ENCODE measurements around the gene ZNF92. TPM values are rescaled to one million over a fixed set of nuclear protein-coding genes. Genes with fewer than 3 reads are reported as not detected.
"Not testable (repeated sequence)": the region's sequence is repeated elsewhere in the genome, so short reads cannot be mapped to it uniquely, and the experiment has no call there.

Gene ZNF92
- total RNA-seq: 12.9 and 15.0 TPM in 2 replicates

DNA sequence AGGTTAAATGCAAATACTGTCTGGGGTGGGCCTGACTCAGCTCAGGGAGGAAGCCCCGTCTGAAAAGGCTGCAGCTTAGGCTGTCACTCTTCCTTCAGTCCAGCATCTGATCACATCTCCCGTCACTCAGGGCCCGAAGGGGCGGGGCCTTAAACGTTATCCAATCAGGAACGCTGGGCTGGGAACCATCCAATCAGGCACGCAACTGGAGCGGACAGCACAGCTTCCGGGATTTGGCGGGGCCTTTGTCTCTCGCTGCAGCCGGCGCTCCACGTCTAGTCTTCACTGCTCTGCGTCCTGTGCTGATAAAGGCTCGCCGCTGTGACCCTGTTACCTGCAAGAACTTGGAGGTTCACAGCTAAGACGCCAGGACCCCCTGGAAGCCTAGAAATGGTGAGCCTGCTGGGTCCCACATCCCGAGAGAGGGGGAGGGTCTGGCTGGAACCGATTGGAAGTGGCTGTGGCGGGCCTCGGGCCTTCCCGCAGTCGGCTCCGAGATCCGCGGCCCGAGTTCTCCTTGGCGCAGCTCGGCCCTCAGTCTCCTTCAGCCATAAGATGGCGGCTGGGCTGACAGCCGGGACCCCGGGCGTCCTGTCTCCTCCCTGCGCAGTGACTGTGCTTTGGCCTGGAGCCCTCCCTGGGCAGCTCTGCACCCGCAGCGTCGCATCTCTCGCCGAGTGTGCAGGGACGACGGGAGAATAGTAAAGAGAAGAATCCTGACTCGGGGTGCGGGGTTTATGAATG is at the start of gene ZNF92:
Gene ZNF92, plus strand, starts transcription at position 248 of the 744 bp plus-strand sequence. Its CDS starts 143 bp downstream, at position 391.
- Mint-ChIP-seq H3K27me3 (no peaks in the 10 kb centered on the region), H3K36me3 (ENCODE audit: low read depth) (peaks cover 27% of the 10 kb centered on the region), H3K27ac (peak within 1 kb of the TSS; percentile 96), H3K4me1 (peaks cover 24% of the 10 kb centered on the region), H3K9me3 (no peaks in the 10 kb centered on the region), H3K4me3 (peak within 1 kb of the TSS; percentile 99)
- intact Hi-C loops (cut with micrococcal nuclease): loop anchor here (2.0 to 10.0 kb wide), 7 partner anchors 336 to 1069 kb away; partner anchors contain the start of genes ERV3-1, ZNF107 and ZNF273
- peak; percentile 99 for DNase-seq

DNA sequence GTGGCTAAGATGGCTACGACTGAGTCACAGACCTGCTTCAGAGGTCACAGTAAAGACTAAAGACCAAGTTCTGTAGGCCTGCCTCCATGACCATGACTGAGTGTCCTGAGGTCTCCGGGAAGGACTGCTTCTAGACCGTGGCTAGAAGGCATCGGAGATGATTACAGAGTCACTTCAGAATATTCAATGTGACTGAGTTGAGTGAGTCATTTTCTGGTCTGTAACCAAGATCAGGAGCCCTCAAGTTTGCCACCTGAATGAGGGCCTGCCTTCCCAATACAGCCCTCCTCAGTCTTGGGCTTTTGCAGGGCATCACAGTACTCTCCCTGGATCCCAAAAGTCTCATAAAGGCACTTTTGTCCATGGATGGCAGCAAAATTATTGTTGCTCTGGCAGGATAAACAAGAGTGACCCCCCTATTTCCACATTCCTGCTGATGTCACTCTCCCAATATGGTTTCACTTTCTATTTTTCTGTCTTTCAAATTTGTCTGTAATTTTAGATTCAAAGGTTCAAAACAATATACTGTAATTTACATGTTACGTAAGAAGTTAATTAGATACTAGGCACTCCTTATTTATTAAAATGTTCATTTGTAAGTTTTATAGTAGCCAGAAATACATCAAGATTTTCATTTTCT is 47.7 kb upstream of the ZNF92 start:
- DNase-seq: peak; percentile 55
- Mint-ChIP-seq H3K27ac (no peak overlapping the region), H3K27me3 (no peaks in the 10 kb centered on the region), H3K4me3 (no peak overlapping the region), H3K9me3 (no peaks in the 10 kb centered on the region), H3K4me1 (peaks cover 2% of the 10 kb centered on the region), H3K36me3 (ENCODE audit: low read depth) (no peaks in the 10 kb centered on the region)
- intact Hi-C loops (cut with micrococcal nuclease): no loop called here

DNA sequence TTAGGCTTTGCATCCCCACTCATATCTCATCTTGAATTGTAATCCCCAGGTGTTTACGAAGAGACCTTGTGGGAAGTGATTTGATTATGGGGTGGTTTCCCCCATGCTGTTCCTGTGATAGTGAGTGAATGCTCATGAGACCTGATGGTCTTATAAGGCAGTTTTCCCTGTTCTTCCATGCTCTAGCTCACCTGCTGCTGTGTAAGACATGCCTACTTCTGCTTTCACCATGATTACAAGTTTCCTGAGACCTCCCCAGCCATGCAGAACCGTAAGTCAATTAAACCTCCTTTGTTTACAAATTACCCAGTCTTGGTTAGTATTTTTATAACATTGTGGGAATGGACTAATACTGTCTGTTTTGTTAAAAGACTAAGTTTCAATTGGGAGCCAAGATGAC is 35.3 kb upstream of the ZNF92 start:
- Mint-ChIP-seq H3K27ac (no peak overlapping the region), H3K9me3 (no peaks in the 10 kb centered on the region), H3K4me3 (no peak overlapping the region), H3K36me3 (ENCODE audit: low read depth) (no peaks in the 10 kb centered on the region), H3K27me3 (no peaks in the 10 kb centered on the region), H3K4me1 (no peaks in the 10 kb centered on the region)
- intact Hi-C loops (cut with micrococcal nuclease): no loop called here
- DNase-seq: no peak

DNA sequence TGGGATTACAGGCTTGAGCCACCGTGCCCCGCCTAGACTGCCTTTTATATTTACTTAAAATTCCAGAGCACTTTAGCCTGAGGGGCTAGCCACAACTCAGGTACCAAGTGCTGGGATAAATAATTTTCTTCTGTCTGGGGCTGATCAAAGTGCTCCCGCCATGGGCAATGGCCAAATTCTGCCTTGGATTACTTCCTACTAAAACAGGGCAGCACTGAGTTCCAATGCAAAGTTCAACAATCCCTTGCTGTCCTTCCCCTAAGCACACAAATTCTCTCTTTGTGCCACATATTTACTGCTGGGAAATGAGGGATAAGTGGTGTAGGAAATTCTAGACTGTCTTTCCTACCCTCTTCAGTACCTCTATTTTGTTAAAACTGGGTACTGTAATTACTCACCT is 34.4 kb upstream of the ZNF92 start:
- H3K4me1 Mint-ChIP-seq: no peaks in the 10 kb centered on the region

DNA sequence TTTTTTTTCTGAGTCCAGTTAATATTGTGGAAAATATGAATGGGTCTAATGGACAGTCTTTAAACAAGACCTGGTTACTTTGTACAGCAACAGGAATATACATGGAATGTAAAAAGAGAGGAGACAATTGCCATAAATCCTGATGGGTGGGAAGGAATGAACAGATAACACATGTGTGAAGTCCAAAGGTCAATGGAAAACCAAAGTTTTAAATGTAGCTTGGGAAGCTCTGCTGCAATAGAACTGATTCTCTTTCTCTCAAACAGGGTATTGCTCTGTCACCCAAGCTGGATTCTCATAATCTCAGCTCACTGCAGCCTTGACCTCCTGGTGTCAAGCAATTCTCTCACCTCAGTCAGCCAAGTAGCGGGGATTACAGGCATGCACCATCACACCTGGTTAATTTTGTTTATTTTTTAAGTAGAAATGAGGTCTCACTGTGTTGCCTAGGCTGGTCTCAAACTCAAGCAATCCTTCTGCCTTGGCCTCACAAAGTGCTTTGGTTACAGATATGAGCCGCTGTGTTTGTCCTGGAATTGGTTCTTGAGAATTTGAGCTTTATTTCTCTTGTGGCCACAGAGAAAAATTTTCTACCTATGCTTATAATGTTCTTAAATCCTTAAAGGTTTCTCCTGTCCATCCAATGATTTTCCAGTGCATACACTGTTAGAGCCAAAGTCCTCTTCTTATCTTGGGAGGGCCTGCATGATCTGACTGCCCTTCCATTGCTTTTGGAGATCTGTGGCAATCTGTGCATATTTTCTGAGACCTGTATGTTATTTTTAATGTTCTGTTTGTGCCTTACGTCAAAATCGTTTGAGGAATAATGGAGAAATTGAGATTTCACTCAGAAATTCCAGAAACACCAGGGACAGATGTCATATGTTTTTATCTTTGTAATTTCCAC is 30.7 kb upstream of the ZNF92 start:
- Mint-ChIP-seq H3K4me3 (no peak overlapping the region), H3K36me3 (ENCODE audit: low read depth) (no peaks in the 10 kb centered on the region), H3K4me1 (no peaks in the 10 kb centered on the region), H3K27ac (no peak overlapping the region), H3K27me3 (no peaks in the 10 kb centered on the region), H3K9me3 (peaks cover 13% of the 10 kb centered on the region)
- DNase-seq: no peak
- intact Hi-C loops (cut with micrococcal nuclease): no loop called here

More for the DNA sequence above, 34.4 kb upstream of the ZNF92 start:
- intact Hi-C loops (cut with micrococcal nuclease): no loop called here
- H3K27ac Mint-ChIP-seq: no peak overlapping the region
- H3K4me3 Mint-ChIP-seq: no peak overlapping the region
- DNase-seq: no peak
- H3K9me3 Mint-ChIP-seq: no peaks in the 10 kb centered on the region
- H3K36me3 Mint-ChIP-seq (ENCODE audit: low read depth): no peaks in the 10 kb centered on the region
- no peaks in the 10 kb centered on the region for H3K27me3 Mint-ChIP-seq

DNA sequence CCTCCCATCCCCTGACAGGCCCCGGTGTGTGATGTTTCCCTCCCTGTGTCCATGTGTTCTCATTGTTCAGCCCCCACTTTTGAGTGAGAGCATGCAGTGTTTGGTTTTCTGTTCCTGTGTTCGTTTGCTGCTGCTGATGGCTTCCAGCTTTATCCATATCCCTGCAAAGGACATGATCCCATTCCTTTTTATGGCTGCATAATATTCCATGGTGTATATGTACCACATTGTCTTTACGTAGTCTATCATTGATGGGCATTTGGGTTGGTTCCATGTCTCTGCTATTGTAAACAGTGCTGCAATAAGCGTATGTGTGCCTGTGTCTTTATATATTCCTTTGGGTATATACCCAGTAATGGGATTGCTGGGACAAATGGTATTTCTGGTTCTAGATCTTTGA is 29.1 kb upstream of the ZNF92 start:
- DNase-seq; intact Hi-C loops (cut with micrococcal nuclease); H3K36me3 Mint-ChIP-seq (ENCODE audit: low read depth); H3K4me1 Mint-ChIP-seq; H3K4me3 Mint-ChIP-seq; H3K27ac Mint-ChIP-seq; H3K27me3 Mint-ChIP-seq: not testable (repeated sequence)
- peaks cover 13% of the 10 kb centered on the region for H3K9me3 Mint-ChIP-seq

DNA sequence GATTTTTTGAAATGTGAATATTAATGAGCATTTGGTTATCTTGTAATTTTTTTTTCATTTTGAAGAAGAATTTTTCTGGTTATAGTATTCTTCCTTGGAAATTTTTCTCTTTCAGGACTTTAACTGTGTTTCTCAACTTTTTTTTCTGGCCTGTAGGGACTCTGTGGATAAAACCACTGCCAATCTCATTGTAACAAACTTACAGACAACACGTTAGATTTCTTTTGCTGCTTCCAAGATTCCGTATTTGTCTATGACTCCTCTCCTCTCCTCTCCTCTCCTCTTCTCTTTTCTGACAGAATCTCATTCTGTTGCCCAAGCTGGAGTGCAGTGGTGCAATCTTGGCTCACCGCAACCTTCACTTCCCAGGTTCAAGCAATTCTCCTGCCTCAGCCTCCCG is 19.4 kb upstream of the ZNF92 start:
- no peaks in the 10 kb centered on the region for H3K4me1 Mint-ChIP-seq
- H3K27ac Mint-ChIP-seq: no peak overlapping the region
- H3K4me3 Mint-ChIP-seq: no peak overlapping the region
- intact Hi-C loops (cut with micrococcal nuclease): no loop called here
- H3K36me3 Mint-ChIP-seq (ENCODE audit: low read depth): no peaks in the 10 kb centered on the region
- H3K27me3 Mint-ChIP-seq: no peaks in the 10 kb centered on the region
- no peak for DNase-seq
- peaks cover 4% of the 10 kb centered on the region for H3K9me3 Mint-ChIP-seq

DNA sequence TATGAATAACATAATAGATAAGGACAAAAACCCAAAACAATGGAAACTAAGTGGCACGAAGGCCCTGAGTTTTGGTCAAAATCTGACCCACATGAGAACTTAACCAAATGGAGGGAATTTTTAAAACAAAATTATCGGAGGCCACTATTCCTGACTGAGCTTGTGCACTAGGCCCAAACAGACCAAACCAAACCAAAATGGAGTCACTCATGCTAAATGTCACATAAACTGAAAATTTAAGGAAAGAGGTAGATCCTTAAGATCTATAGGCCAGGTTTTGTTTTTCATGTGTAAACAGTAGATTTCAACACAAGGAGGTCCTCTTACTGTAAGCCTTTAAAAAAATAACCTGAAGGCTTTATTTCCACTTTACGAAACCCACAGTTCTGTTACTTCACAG is 3.8 kb upstream of the ZNF92 start:
- no peak for DNase-seq
- H3K27ac Mint-ChIP-seq: no peak overlapping the region
- no peak overlapping the region for H3K4me3 Mint-ChIP-seq
- no peaks in the 10 kb centered on the region for H3K9me3 Mint-ChIP-seq
- peaks cover 12% of the 10 kb centered on the region for H3K4me1 Mint-ChIP-seq
- peaks cover 4% of the 10 kb centered on the region for H3K36me3 Mint-ChIP-seq (ENCODE audit: low read depth)
- H3K27me3 Mint-ChIP-seq: no peaks in the 10 kb centered on the region
- intact Hi-C loops (cut with micrococcal nuclease): loop anchor here (5.0 to 10.0 kb wide), 6 partner anchors 333 to 1065 kb away; partner anchors contain the start of genes ERV3-1 and ZNF107

DNA sequence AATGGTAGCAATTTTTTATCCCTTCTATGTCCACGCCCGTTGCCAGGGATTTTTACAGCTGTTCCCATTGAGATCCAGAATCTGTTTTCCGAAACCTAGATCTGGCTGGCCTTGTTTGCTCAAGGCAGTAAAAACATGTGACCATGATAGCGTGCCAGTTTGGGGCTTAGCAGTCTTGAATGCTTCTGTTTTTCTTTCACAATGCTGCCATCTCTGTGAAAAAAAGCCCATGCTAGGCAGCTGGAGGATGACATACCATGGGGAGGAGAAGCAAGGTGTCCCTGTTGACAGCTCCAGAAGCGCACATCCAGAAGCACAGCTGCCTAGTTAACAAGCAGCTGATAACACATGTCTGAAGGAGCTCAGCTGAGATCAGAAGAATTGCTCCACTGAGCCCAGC is 2.2 kb upstream of the ZNF92 start:
- Mint-ChIP-seq H3K9me3 (no peaks in the 10 kb centered on the region), H3K27ac (no peak overlapping the region), H3K27me3 (no peaks in the 10 kb centered on the region), H3K4me1 (peaks cover 21% of the 10 kb centered on the region), H3K36me3 (ENCODE audit: low read depth) (peaks cover 9% of the 10 kb centered on the region), H3K4me3 (no peak overlapping the region)
- no peak for DNase-seq
- intact Hi-C loops (cut with micrococcal nuclease): loop anchor here (5.0 to 10.0 kb wide), 6 partner anchors 334 to 1067 kb away; partner anchors contain the start of genes ERV3-1 and ZNF107

DNA sequence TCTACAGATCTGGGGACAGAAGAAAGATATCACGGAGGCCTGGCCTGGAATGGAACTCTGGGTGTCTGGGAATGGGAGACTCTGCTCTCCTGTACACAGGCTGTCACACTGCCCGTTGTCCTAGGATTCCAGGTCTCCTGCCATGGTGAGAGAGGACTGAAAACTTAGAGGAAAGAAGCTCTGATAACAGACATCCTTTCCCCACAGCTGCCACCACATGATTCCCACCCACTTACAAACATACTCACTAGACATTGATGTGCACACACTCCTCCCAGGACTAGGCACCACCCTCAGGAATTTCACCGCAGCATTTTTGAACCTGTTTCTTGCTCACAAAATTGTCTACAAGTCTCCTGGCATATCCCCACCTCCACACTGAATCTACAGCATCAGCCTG is 5.7 kb downstream of the ZNF92 start:
- no peak overlapping the region for H3K4me3 Mint-ChIP-seq
- intact Hi-C loops (cut with micrococcal nuclease): loop anchor here (10.0 kb wide), 4 partner anchors 375 to 1075 kb away; partner anchors contain the start of genes ERV3-1 and ZNF107
- peaks cover 62% of the 10 kb centered on the region for H3K36me3 Mint-ChIP-seq (ENCODE audit: low read depth)
- peaks cover 41% of the 10 kb centered on the region for H3K4me1 Mint-ChIP-seq
- no peak for DNase-seq
- peak overlapping the region; percentile 10 for H3K27ac Mint-ChIP-seq
- H3K27me3 Mint-ChIP-seq: no peaks in the 10 kb centered on the region
- H3K9me3 Mint-ChIP-seq: no peaks in the 10 kb centered on the region

DNA sequence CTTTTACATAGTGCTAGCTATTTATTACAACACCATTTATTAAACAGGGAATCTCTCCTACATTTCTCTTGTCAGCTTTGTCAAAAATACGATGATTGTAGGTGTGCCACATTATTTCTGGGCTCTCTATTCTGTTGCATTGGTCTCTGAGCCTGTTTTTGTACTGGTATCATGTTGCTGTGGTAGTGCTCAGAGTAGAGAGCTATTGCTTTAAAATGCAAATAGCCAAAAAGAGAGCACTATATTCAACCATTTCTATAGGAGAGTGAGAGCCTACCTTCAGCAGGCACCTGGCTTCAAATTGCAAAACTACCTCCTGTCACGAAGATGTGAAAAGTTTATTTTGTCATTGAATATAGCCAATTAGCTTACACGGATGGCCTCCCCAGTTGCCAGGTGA is 8.1 kb downstream of the ZNF92 start:
- H3K27ac Mint-ChIP-seq: no peak overlapping the region
- H3K4me3 Mint-ChIP-seq: no peak overlapping the region
- H3K27me3 Mint-ChIP-seq: no peaks in the 10 kb centered on the region
- H3K36me3 Mint-ChIP-seq (ENCODE audit: low read depth): peaks cover 72% of the 10 kb centered on the region
- intact Hi-C loops (cut with micrococcal nuclease): no loop called here
- peaks cover 3% of the 10 kb centered on the region for H3K9me3 Mint-ChIP-seq
- peaks cover 28% of the 10 kb centered on the region for H3K4me1 Mint-ChIP-seq
- DNase-seq: no peak

DNA sequence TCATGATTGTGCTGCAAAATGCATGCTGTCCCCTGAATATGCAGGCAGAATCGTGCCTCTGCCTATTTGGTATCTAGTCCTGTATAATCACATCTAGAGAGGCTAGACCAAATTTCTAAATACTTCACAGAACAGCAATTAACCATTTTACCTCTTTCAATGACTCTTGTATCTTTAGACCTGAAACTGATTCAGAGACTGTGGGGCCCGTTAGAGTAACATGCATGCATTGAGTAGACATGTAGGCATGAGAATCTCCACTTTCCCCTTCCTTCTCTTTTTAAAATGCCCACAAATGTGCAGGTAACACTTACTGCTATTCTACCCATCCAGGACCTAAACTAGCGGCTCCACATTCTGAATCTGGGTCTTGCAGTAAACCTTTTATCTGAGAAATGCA is 8.8 kb downstream of the ZNF92 start:
- no peaks in the 10 kb centered on the region for H3K27me3 Mint-ChIP-seq
- DNase-seq: no peak
- H3K9me3 Mint-ChIP-seq: peaks cover 3% of the 10 kb centered on the region
- H3K4me3 Mint-ChIP-seq: no peak overlapping the region
- intact Hi-C loops (cut with micrococcal nuclease): no loop called here
- no peak overlapping the region for H3K27ac Mint-ChIP-seq
- peaks cover 70% of the 10 kb centered on the region for H3K36me3 Mint-ChIP-seq (ENCODE audit: low read depth)
- peaks cover 26% of the 10 kb centered on the region for H3K4me1 Mint-ChIP-seq

DNA sequence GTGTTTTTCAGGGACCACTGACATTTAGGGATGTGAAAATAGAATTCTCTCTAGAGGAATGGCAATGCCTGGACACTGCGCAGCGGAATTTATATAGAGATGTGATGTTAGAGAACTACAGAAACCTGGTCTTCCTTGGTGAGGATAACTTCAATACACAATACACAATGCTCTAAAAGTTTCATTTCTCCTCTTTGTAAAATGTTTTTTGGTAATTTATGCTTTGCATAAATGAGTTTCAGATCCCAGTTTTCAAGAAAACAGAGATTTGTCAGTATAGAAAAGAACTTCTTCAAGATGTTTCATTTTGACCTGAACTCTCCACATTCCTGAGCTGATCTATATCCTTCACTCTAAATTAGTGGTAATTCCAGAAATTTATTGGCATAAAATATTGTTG is 14.2 kb downstream of the ZNF92 start:
- Mint-ChIP-seq H3K4me1 (peaks cover 9% of the 10 kb centered on the region), H3K36me3 (ENCODE audit: low read depth) (peaks cover 71% of the 10 kb centered on the region), H3K4me3 (no peak overlapping the region), H3K27ac (no peak overlapping the region), H3K27me3 (no peaks in the 10 kb centered on the region), H3K9me3 (peaks cover 3% of the 10 kb centered on the region)
- no peak for DNase-seq
- intact Hi-C loops (cut with micrococcal nuclease): no loop called here
